Heart left ventricle (tissue), 16 donors: ENCODE measurements around the gene CALR3. TPM values are rescaled to one million over a fixed set of nuclear protein-coding genes. Genes with fewer than 3 reads are reported as not detected.
"Not testable (repeated sequence)": the region's sequence is repeated elsewhere in the genome, so short reads cannot be mapped to it uniquely, and the experiment has no call there.

ENCODE experiments used
- ATAC-seq, 4 donors: fragments of 200-7000 bp; cut with Tn5 transposase; one replicate each; pipeline ENCODE4 v1.9.1; 2020 to 2022; ENCODE audit warnings: moderate library complexity in 4 of 4, mild to moderate bottlenecking in 3 of 4, moderate number of reproducible peaks in 1 of 4
- DNase-seq, 5 donors: peaks; one replicate each; pipeline ENCODE4 v3.0.0-alpha.2; 2020
- H3K27ac ChIP-seq, 12 donors: fragments of 200-600 bp; sonication (generic) in 4 of 12; one replicate each; pipeline versions ENCODE4 v1.5.0 to v1.8.0; 2016 to 2022; ENCODE audit warnings: mild to moderate bottlenecking in 2 of 12
- H3K27me3 ChIP-seq, 9 donors: fragments of 200-600 bp; sonication (generic) in 2 of 9; one replicate each; pipeline versions ENCODE4 v1.5.1 to v1.8.0; 2016 to 2022; ENCODE audit warnings: mild to moderate bottlenecking in 3 of 9
- H3K36me3 ChIP-seq, 9 donors: fragments of 200-600 bp; sonication (generic) in 2 of 9; one replicate each; pipeline versions ENCODE4 v1.5.0 to v1.8.0; 2018 to 2022; ENCODE audit warnings: mild to moderate bottlenecking in 2 of 9
- H3K4me1 ChIP-seq, 12 donors: fragments of 200-600 bp; sonication (generic) in 4 of 12; one replicate each; pipeline versions ENCODE4 v1.5.0 to v1.8.0; 2016 to 2022; ENCODE audit warnings: mild to moderate bottlenecking in 3 of 12
- H3K4me3 ChIP-seq, 12 donors: fragments of 200-600 bp; sonication (generic) in 4 of 12; one replicate each; pipeline versions ENCODE4 v1.5.0 to v1.8.0; 2017 to 2022; ENCODE audit warnings: mild to moderate bottlenecking in 9 of 12, moderate library complexity in 4 of 12
- H3K9me3 ChIP-seq, 12 donors: fragments of 200-600 bp; sonication (generic) in 4 of 12; one replicate each; pipeline versions ENCODE4 v1.5.0 to v1.8.0; 2016 to 2022; ENCODE audit warnings: mild to moderate bottlenecking in 1 of 12
- POLR2A ChIP-seq, 2 donors: fragments of 450-650 bp; IDR thresholded peaks; one replicate each; pipeline ENCODE4 v1.6.1; 2017; ENCODE audit warnings: antibody characterized with exemption in 2 of 2, mild to moderate bottlenecking in 2 of 2, moderate library complexity in 2 of 2
- WGBS, 4 donors: extraction: QIAGEN DNeasy Blood & Tissue Kit in 2 of 4; methylation state at CpG; one replicate each; pipeline versions ENCODE4 v1.1.5 to v1.1.7; 2013 to 2018; 5-methylcytosine and 5-hydroxymethylcytosine counted together
- intact Hi-C, 10 donors: fragments of 100-400 bp; cut with DNase I; formaldehyde crosslinking; loops; one replicate each; pipeline versions ENCODE4 v1.11.1 to v1.14.2; 2022
- polyA plus RNA-seq, 2 donors: library from polyadenylated mRNA; stranded (reverse); fragments of 200-250 nt; gene quantifications; one replicate each; pipeline ENCODE4 v1.2.3, GENCODE V29; 2013
- total RNA-seq, 9 donors: library from RNA; depleted of rRNA in 2 of 9; stranded (reverse); fragments of >200 nt in 2 of 9; fragmentation: NEBNext Ultra II Directional in 3 of 9; extraction: Animal tissue kit (Norgen Biotek cat#: 25700) in 3 of 9; gene quantifications; one replicate each; pipeline versions ENCODE4 v1.1.0 to v1.2.4, GENCODE V29; 2016 to 2023
- TF ChIP-seq, protein P1 (sequence below), 12 donors: fragments of 200-600 bp; sonication (generic) in 4 of 12; IDR thresholded peaks; one replicate each; pipeline versions ENCODE4 v1.5.0 to v1.8.0; 2018 to 2022; ENCODE audit warnings: antibody characterized with exemption in 12 of 12, mild to moderate bottlenecking in 5 of 12
- donor health status: ischemic (EF 13 %, LVEDD 7.1; RV severe dilation, severe dysfunction).
- donor health status: healthy with polysubstance abuse.
- donor health status: DM: no; HTN: yes; CAD: no.
- donor health status: DM: no; HTN: no; CAD: no.
- donor health status: ischemic (EF 25% LVEDD 6.9; RV normal size, moderate dysfunction).
- donor health status: ischemic (EF 25% LVEDD 5.7; RV mildly dilated, moderate dysfunction).
- donor health status: healthy.
- donor health status: DM: yes; HTN: yes; CAD: no.
- donor health status: ischemic (EF 35%, LVEDD 5.7; RV mildly dilated, moderate dysfunction).
- donor health status: nonischemic (EF 11% LVEDD 7.7; RV severe dilation, severe dysfunction).
- donor health status: DM: yes; HTN: yes; CAD: no.
- donor health status: PGD.
- donor health status: ischemic (EF 29% LVEDD 5.4; RV normal size, mild dysfunction).
- donor health status: nonischemic (EF 23%, LVEDD 6.1; RV moderate dilation, normal function).

Gene CALR3
- total and polyA plus RNA-seq, 11 donors = not detected

DNA sequence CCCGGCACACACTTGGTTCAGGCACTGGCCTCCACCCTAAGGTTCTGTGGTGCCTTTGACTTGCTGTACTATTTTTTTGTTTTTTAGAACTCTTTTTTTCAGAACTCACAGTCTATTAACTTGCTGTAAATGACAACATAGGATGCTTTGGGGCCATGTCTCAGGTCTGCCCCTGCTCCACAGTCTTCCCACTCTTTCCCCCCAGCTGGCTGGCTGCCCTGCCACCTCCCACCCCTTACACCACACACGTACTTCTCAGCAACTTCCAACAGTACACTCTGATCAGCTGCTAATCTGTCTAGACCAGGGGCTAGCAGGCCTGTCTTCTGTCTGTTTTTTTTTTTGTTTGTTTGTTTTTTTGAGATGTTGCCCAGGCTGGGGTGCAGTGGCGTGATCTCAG lies 8.3 kb upstream of the CALR3 start:
- intact Hi-C loops = no loop called here
- DNase-seq = no peak
- Histone ChIP-seq H3K27me3 (no peaks in the 10 kb centered on the region), H3K27ac (no peak overlapping the region), H3K9me3 (no peaks in the 10 kb centered on the region), H3K4me3 (no peak overlapping the region), H3K4me1 (peaks cover 0 to 2% (median 0%) of the 10 kb centered on the region in 12 donors), H3K36me3 (peaks cover 0 to 73% (median 29%) of the 10 kb centered on the region in 9 donors)
- TF ChIP-seq POLR2A (IDR thresholded peaks at IDR 0.05) = no peak
- TF ChIP-seq, protein P1, sequence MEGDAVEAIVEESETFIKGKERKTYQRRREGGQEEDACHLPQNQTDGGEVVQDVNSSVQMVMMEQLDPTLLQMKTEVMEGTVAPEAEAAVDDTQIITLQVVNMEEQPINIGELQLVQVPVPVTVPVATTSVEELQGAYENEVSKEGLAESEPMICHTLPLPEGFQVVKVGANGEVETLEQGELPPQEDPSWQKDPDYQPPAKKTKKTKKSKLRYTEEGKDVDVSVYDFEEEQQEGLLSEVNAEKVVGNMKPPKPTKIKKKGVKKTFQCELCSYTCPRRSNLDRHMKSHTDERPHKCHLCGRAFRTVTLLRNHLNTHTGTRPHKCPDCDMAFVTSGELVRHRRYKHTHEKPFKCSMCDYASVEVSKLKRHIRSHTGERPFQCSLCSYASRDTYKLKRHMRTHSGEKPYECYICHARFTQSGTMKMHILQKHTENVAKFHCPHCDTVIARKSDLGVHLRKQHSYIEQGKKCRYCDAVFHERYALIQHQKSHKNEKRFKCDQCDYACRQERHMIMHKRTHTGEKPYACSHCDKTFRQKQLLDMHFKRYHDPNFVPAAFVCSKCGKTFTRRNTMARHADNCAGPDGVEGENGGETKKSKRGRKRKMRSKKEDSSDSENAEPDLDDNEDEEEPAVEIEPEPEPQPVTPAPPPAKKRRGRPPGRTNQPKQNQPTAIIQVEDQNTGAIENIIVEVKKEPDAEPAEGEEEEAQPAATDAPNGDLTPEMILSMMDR (IDR thresholded peaks at IDR 0.05) = no peak
- WGBS, 4 donors = 86 to 94% (median 88%) methylated on average over 3 of the region's 3 CpGs
- no peak for ATAC-seq

DNA sequence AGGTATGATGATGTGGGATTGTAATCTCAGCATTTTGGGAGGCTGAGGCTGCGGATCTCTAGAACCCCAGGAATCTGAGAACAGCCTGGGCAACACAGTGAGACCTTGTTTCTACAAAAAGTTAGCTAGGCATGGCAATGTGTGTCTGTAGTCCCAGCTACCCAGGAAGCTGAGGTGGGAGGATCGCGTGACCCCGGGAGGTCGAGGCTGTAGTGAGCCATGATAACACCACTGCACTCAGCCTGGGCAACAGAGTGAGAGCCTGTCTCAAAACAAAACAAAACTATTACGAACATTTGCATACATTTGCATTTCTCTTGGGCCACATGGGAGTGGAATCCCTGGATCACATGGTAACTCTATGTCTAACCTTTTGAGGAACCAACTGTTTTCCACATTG lies 1.9 kb upstream of the CALR3 start:
- no peak for TF ChIP-seq POLR2A (IDR thresholded peaks at IDR 0.05)
- TF ChIP-seq, protein P1 (IDR thresholded peaks at IDR 0.05) = no peak
- Histone ChIP-seq H3K27ac (no peak overlapping the region), H3K4me1 (peaks cover 0 to 18% (median 5%) of the 10 kb centered on the region in 12 donors), H3K9me3 (no peaks in the 10 kb centered on the region), H3K4me3 (no peak overlapping the region), H3K27me3 (no peaks in the 10 kb centered on the region), H3K36me3 (peaks cover 0 to 24% (median 9%) of the 10 kb centered on the region in 9 donors)
- no peak for ATAC-seq
- intact Hi-C loops = loop anchor here in 3 of 10 donors (2.0 to 10.0 kb wide), 3 partner anchors 44 to 53 kb away; partner anchors contain the start of gene CHERP (in 2 of the 3)
- 91 to 96% (median 94%) methylated on average over 6 of the region's 6 CpGs for WGBS, 4 donors
- no peak for DNase-seq

DNA sequence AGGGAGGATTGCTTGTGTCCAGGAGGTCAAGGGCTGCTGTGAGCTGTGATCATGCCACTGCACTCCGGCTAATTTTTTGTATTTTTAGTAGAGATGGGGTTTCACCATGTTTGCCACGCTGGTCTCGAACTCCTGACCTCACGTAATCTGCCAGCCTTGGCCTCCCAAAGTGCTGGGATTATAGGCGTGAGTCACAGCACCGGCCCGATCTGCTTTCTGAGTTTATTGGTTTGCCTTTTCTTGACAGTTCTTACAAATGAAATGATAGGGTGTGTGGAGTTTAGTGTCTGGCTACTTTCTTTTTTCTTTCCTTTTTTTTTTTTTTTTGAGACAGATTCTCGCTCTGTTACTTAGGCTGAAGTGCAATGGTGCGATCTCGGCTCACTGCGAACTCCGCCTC lies 1.1 kb upstream of the CALR3 start:
- DNase-seq = no peak
- H3K36me3 ChIP-seq = peaks cover 0 to 16% (median 6%) of the 10 kb centered on the region in 9 donors
- ATAC-seq = no peak
- peaks cover 0 to 18% (median 5%) of the 10 kb centered on the region in 12 donors for H3K4me1 ChIP-seq
- intact Hi-C loops = loop anchor here in 3 of 10 donors (2.0 to 10.0 kb wide), 3 partner anchors 45 to 52 kb away; partner anchors contain the start of gene CHERP (in 2 of the 3)
- H3K27ac ChIP-seq = peak overlapping the region in 10 of 12 donors; percentile 52 to 83 (median 81)
- peak overlapping the region in 11 of 12 donors; percentile 53 to 85 (median 72) for H3K4me3 ChIP-seq
- H3K27me3 ChIP-seq = no peaks in the 10 kb centered on the region
- H3K9me3 ChIP-seq = no peaks in the 10 kb centered on the region
- TF ChIP-seq, protein P1 (IDR thresholded peaks at IDR 0.05) = no peak
- no peak for TF ChIP-seq POLR2A (IDR thresholded peaks at IDR 0.05)
- 88 to 92% (median 91%) methylated on average over 12 of the region's 12 CpGs for WGBS, 4 donors

DNA sequence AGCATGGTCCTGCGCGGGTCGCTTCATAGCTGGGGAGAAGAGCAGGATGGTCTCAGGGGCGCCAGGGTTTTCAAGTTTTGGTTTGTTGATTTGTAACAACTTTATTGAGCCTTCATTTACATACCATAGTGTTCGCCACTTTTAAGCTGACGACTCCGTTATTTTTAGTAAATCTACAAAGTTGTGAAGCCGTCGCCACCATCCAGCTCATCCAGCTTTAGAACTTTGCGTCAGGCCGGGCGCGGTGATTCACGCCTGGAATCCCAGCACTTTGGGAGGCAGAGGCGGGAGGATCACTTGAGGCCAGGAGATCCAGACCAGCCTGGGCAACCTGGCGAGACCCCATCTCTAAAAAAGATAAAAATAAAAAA lies 631 bp upstream of the CALR3 start:
- peaks cover 0 to 12% (median 6%) of the 10 kb centered on the region in 9 donors for H3K36me3 ChIP-seq
- H3K4me1 ChIP-seq = peaks cover 0 to 18% (median 5%) of the 10 kb centered on the region in 12 donors
- H3K27ac ChIP-seq = peak overlapping the region in 11 of 12 donors; percentile 52 to 83 (median 81)
- intact Hi-C loops = loop anchor here in 3 of 10 donors (2.0 to 10.0 kb wide), 3 partner anchors 46 to 52 kb away; partner anchors contain the start of gene CHERP (in 2 of the 3)
- ATAC-seq (peak in 3 of 4 donors; percentile 4 to 32 (median 27)), DNase-seq (peak in 4 of 5 donors; percentile 26 to 75 (median 47))
- 10 to 32% (median 15%) methylated on average over 16 of the region's 16 CpGs for WGBS, 4 donors
- H3K27me3 ChIP-seq = no peaks in the 10 kb centered on the region
- TF ChIP-seq POLR2A (IDR thresholded peaks at IDR 0.05) = no peak
- TF ChIP-seq, protein P1 (IDR thresholded peaks at IDR 0.05) = no peak
- H3K9me3 ChIP-seq = no peaks in the 10 kb centered on the region
- H3K4me3 ChIP-seq = peak overlapping the region; percentile 53 to 85 (median 72)

DNA sequence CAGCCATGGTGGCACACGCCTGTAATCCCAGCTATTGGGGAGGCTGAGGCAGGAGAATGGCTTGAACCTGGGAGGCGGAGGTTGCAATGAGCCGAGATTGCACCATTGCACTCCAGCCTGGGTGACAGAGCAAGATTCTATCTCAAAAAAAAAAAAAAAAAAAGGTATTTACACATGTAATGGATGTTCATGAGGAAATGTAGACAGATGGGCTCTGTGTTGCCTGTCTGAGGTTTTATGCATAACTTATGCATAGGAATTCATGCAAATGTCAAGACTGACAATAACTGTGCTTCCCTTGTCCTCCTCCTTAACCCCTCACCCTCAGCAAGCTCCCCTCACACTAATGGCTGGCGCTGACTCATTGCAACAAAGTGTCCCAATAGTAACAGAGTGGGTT lies 9.5 kb downstream of the CALR3 start:
- H3K27me3 ChIP-seq, H3K4me3 ChIP-seq, H3K27ac ChIP-seq, H3K9me3 ChIP-seq, intact Hi-C loops, H3K36me3 ChIP-seq, DNase-seq, ATAC-seq: not testable (repeated sequence)
- H3K4me1 ChIP-seq = peaks cover 0 to 10% (median 4%) of the 10 kb centered on the region in 12 donors
- WGBS, 4 donors = 85 to 97% (median 92%) methylated on average over 4 of the region's 4 CpGs
